ENCODE data around the gene KIF21B. TPM values are rescaled to one million over a fixed set of nuclear protein-coding genes. Genes with fewer than 3 reads are reported as not detected.

KIF21B gene
- total and polyA plus RNA-seq, 9 of the 15 experiments (the other 6 are each of a cell fraction or from before 2014, with no cell fraction given), result 0.46 to 13.4 (median 5.9) TPM

DNA sequence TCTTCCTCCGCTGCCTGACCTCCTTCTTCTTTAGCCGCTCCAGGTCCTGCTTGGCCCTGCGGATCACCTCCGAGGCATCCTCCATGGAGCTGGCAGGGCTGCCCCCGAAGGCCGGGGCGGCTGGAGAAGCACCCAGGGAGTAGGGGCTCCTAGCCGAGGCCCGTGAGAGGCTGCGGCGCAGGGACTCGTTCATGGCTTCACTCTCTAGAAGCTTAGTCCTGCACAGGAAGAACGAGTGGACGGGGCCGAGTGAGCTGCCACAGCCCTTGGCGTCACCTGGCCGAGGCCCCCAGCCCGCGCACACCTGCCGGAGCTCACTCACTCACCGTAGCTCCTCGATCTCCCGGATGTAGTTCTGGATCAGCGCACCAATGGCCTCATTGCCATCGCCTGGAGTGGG lies 23.1 kb downstream of the KIF21B start (continued):
- TF ChIP-seq CEBPZ (IDR thresholded peaks at IDR 0.05; ENCODE audit: borderline replicate concordance, low read depth, low read length), result no peak

DNA sequence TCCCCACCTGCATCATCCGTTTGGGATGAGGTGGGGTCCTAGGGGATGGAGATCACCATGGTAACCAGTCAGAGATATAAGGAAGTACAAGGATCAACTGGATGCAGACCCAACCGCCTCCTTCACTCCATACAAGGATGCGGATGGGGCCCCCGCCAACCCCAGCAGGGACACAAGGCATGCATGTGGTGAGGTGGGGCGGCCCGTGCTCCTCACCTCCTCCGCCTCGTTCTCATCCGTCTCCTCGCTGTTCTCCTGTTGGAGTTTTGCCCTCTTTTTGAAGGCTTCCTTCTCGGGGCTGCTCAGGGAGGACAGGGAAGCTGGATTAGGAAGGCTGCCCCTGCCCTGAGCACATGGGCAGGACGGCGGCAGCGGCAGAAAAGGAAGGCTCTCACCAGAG lies 23.8 kb downstream of the KIF21B start:
- no peaks in the 10 kb centered on the region; the same call in 2 of the 3 replicates for H3K36me3 ChIP-seq (ENCODE audit: control insufficient read depth, insufficient read depth, low read length)
- in situ Hi-C loops (cut with MboI) (no loop called here), intact Hi-C loops (cut with micrococcal nuclease) (no loop called here)
- CTCF ChIA-PET (ENCODE audit: low intra/inter-chr PET ratio), result no interaction called here
- H3K4me3 ChIP-seq, result no peak overlapping the region
- H4K20me1 ChIP-seq (replicated peaks; ENCODE audit: control insufficient read depth, insufficient read depth, low read length), result 0 out of 2 replicates have a peak, but pooled peaks cover 5% of the 10 kb centered on the region
- H3K9me1 ChIP-seq (ENCODE audit: control insufficient read depth, insufficient read depth, low read length), result peaks cover 5% of the 10 kb centered on the region
- FAIRE-seq, result no peak
- no peak overlapping the region for H3K27ac ChIP-seq (ENCODE audit: extremely low read depth, low read depth, low read length)
- no peak overlapping the region for H2AFZ ChIP-seq (ENCODE audit: low read depth, low read length)
- H3K79me2 ChIP-seq (ENCODE audit: control insufficient read depth, insufficient read depth, low read length), result no peaks in the 10 kb centered on the region
- H3K9me3 ChIP-seq (replicated peaks; ENCODE audit: control insufficient read depth, insufficient read depth, low read depth, low read length), result no peaks in the 10 kb centered on the region
- no peak overlapping the region for H3K4me2 ChIP-seq (ENCODE audit: insufficient read depth, low read length)
- no peak for ATAC-seq
- no peaks in the 10 kb centered on the region for H3K27me3 ChIP-seq (ENCODE audit: control insufficient read depth in 2 of 2, insufficient read depth in 2 of 2, low read length in 2 of 2)
- no TSS peak for BruUV-seq (replicated peaks)
- POLR2A ChIA-PET, result no interaction called here
- 66% methylated on average over 14 of the region's 14 CpGs for WGBS (ENCODE audit: insufficient coverage, low coverage, missing lambda C conversion rate)
- H3K4me1 ChIP-seq (replicated peaks in 1 of 2; ENCODE audit: control insufficient read depth in 2 of 2, insufficient read depth in 2 of 2, low read length in 2 of 2), result peaks cover 0 to 7% of the 10 kb centered on the region in 2 experiments; a peak in 2 of 5 replicates
- no peak overlapping the region; a peak in 1 of 4 replicates for H3K9ac ChIP-seq (ENCODE audit: insufficient read depth in 1 of 2, low read depth in 2 of 2, low read length in 2 of 2)
- peak; percentile 47 for TF ChIP-seq RFX1 (IDR thresholded peaks at IDR 0.05)
- no peak for TF ChIP-seq PRDM10 (IDR thresholded peaks at IDR 0.05; ENCODE audit: partially characterized antibody)
- TF ChIP-seq, protein P1, sequence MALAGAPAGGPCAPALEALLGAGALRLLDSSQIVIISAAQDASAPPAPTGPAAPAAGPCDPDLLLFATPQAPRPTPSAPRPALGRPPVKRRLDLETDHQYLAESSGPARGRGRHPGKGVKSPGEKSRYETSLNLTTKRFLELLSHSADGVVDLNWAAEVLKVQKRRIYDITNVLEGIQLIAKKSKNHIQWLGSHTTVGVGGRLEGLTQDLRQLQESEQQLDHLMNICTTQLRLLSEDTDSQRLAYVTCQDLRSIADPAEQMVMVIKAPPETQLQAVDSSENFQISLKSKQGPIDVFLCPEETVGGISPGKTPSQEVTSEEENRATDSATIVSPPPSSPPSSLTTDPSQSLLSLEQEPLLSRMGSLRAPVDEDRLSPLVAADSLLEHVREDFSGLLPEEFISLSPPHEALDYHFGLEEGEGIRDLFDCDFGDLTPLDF (CRISPR knock-in tag; IDR thresholded peaks at IDR 0.05), result no peak
- no peak for TF ChIP-seq U2AF1 (optimal IDR thresholded peaks at IDR 0.05; ENCODE audit: low read depth, low read length)
- DNase-seq (ENCODE audit: extremely low read depth in 1 of 4, low spot score in 3 of 4), result no peak
